ENCODE data around the gene MAX.

DNA sequence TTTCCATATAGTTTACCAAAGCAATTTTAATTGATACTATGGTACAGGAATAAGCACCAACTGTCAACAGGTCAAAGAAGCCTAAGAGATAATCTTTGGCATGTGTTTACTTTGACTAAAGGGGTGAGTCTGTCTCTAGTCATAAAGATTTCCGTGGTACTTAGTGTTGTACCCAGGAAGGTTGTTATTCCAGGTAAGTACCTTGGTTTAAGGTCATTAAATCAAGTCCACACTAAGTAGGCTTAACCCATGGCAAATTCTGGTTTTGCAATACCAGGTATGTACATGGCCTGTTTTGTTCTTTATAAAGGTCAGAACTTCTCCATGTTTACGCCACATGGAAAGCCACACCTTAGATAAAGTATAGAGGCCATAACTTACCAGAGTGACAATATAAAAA, 10.0 kb downstream of the MAX start:
- TF ChIP-seq, protein P1, sequence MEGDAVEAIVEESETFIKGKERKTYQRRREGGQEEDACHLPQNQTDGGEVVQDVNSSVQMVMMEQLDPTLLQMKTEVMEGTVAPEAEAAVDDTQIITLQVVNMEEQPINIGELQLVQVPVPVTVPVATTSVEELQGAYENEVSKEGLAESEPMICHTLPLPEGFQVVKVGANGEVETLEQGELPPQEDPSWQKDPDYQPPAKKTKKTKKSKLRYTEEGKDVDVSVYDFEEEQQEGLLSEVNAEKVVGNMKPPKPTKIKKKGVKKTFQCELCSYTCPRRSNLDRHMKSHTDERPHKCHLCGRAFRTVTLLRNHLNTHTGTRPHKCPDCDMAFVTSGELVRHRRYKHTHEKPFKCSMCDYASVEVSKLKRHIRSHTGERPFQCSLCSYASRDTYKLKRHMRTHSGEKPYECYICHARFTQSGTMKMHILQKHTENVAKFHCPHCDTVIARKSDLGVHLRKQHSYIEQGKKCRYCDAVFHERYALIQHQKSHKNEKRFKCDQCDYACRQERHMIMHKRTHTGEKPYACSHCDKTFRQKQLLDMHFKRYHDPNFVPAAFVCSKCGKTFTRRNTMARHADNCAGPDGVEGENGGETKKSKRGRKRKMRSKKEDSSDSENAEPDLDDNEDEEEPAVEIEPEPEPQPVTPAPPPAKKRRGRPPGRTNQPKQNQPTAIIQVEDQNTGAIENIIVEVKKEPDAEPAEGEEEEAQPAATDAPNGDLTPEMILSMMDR (IDR thresholded peaks at IDR 0.05; ENCODE audit: poor library complexity, severe bottlenecking): no peak
- TF ChIP-seq, protein P2, sequence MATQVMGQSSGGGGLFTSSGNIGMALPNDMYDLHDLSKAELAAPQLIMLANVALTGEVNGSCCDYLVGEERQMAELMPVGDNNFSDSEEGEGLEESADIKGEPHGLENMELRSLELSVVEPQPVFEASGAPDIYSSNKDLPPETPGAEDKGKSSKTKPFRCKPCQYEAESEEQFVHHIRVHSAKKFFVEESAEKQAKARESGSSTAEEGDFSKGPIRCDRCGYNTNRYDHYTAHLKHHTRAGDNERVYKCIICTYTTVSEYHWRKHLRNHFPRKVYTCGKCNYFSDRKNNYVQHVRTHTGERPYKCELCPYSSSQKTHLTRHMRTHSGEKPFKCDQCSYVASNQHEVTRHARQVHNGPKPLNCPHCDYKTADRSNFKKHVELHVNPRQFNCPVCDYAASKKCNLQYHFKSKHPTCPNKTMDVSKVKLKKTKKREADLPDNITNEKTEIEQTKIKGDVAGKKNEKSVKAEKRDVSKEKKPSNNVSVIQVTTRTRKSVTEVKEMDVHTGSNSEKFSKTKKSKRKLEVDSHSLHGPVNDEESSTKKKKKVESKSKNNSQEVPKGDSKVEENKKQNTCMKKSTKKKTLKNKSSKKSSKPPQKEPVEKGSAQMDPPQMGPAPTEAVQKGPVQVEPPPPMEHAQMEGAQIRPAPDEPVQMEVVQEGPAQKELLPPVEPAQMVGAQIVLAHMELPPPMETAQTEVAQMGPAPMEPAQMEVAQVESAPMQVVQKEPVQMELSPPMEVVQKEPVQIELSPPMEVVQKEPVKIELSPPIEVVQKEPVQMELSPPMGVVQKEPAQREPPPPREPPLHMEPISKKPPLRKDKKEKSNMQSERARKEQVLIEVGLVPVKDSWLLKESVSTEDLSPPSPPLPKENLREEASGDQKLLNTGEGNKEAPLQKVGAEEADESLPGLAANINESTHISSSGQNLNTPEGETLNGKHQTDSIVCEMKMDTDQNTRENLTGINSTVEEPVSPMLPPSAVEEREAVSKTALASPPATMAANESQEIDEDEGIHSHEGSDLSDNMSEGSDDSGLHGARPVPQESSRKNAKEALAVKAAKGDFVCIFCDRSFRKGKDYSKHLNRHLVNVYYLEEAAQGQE (IDR thresholded peaks at IDR 0.05; ENCODE audit: borderline replicate concordance): no peak
- TF ChIP-seq RAD21 (conservative IDR thresholded peaks at IDR 0.05) (no peak), POLR2AphosphoS5 (IDR thresholded peaks at IDR 0.05) (no peak), EZH2 (IDR thresholded peaks at IDR 0.05; ENCODE audit: borderline replicate concordance, insufficient read depth, low read length, poor library complexity, severe bottlenecking) (no peak), EP300 (conservative IDR thresholded peaks at IDR 0.05; ENCODE audit: poor library complexity, severe bottlenecking) (no peak), SMC3 (conservative IDR thresholded peaks at IDR 0.05; ENCODE audit: poor library complexity) (no peak), MXI1 (conservative IDR thresholded peaks at IDR 0.05; ENCODE audit: poor library complexity, severe bottlenecking) (no peak)
